SK-N-SH treated with all-trans-retinoic acid at 6 μM for 48 hours (cell line): ENCODE measurements around the gene ULK4.
"Not testable (repeated sequence)": the region's sequence is repeated elsewhere in the genome, so short reads cannot be mapped to it uniquely, and the experiment has no call there.

Source experiments
- ATAC-seq: fragments of 200-7000 bp; cut with Tn5 transposase; 3 replicates; pipeline ENCODE4 v1.9.1; 2020; ENCODE audit warnings: mild to moderate bottlenecking, moderate library complexity
- ARNTL ChIP-seq: fragments of 450-650 bp; formaldehyde crosslinking; IDR thresholded peaks from 2 replicates; pipeline ENCODE4 v1.5.0; 2020; ENCODE audit warnings: low read depth, mild to moderate bottlenecking, moderate library complexity, borderline replicate concordance
- BACH2 ChIP-seq: fragments of 250-450 bp; sonication (Bioruptor Pico); IDR thresholded peaks from 2 replicates; pipeline ENCODE4 v1.9.0; 2021; ENCODE audit warnings: mild to moderate bottlenecking, borderline replicate concordance
- CREB5 ChIP-seq: fragments of 250-450 bp; sonication (Bioruptor Pico); IDR thresholded peaks from 2 replicates; pipeline ENCODE4 v1.5.1; 2020; ENCODE audit warnings: low read depth, mild to moderate bottlenecking, moderate library complexity
- CSDC2 ChIP-seq: fragments of 250-450 bp; sonication (Bioruptor Pico); IDR thresholded peaks from 2 replicates; pipeline ENCODE4 v1.5.0; 2020; ENCODE audit warnings: mild to moderate bottlenecking, moderate library complexity
- ESRRG ChIP-seq: fragments of 250-450 bp; sonication (Bioruptor Pico); IDR thresholded peaks from 2 replicates; pipeline ENCODE4 v1.6.1; 2021; ENCODE audit warnings: mild to moderate bottlenecking
- GLIS3 ChIP-seq: fragments of 250-450 bp; sonication (Bioruptor Pico); IDR thresholded peaks from 2 replicates; pipeline ENCODE4 v1.5.0; 2020; ENCODE audit warnings: mild to moderate bottlenecking, moderate library complexity
- ISL1 ChIP-seq: fragments of 250-450 bp; sonication (Bioruptor Pico); IDR thresholded peaks from 2 replicates; pipeline ENCODE4 v2.1.2; 2022; ENCODE audit warnings: mild to moderate bottlenecking, moderate library complexity
- OSR1 ChIP-seq: fragments of 250-450 bp; sonication (Bioruptor Pico); IDR thresholded peaks from 2 replicates; pipeline ENCODE4 v1.8.0; 2022; ENCODE audit warnings: moderate library complexity, mild to moderate bottlenecking, inconsistent platforms
- PATZ1 ChIP-seq: fragments of 250-450 bp; sonication (Bioruptor Pico); IDR thresholded peaks from 2 replicates; pipeline ENCODE4 v1.8.0; 2020; ENCODE audit warnings: mild to moderate bottlenecking, moderate library complexity, borderline replicate concordance
- POU6F1 ChIP-seq: fragments of 250-450 bp; sonication (Bioruptor Pico); IDR thresholded peaks from 2 replicates; pipeline ENCODE4 v1.8.0; 2021; ENCODE audit warnings: low read depth, mild to moderate bottlenecking, moderate library complexity, borderline replicate concordance
- PPARA ChIP-seq: fragments of 250-450 bp; sonication (Bioruptor Pico); IDR thresholded peaks from 2 replicates; pipeline ENCODE4 v1.5.0; 2020; ENCODE audit warnings: mild to moderate bottlenecking, borderline replicate concordance
- RARB ChIP-seq: fragments of 250-450 bp; sonication (Bioruptor Pico); IDR thresholded peaks from 2 replicates; pipeline ENCODE4 v1.8.0; 2021; ENCODE audit warnings: mild to moderate bottlenecking, moderate library complexity
- SNAI2 ChIP-seq: fragments of 250-450 bp; sonication (Bioruptor Pico); IDR thresholded peaks from 2 replicates; pipeline ENCODE4 v1.5.0; 2020; ENCODE audit warnings: mild to moderate bottlenecking, moderate library complexity
- TCF4 ChIP-seq: fragments of 250-450 bp; sonication (Bioruptor Pico); IDR thresholded peaks from 2 replicates; pipeline ENCODE4 v1.8.0; 2021; ENCODE audit warnings: mild to moderate bottlenecking, moderate library complexity, borderline replicate concordance
- TOX ChIP-seq: fragments of 250-450 bp; sonication (Bioruptor Pico); IDR thresholded peaks from 2 replicates; pipeline ENCODE4 v1.8.0; 2021; ENCODE audit warnings: mild to moderate bottlenecking, moderate library complexity, borderline replicate concordance
- ZC3H10 ChIP-seq: fragments of 250-450 bp; sonication (Bioruptor Pico); IDR thresholded peaks from 2 replicates; pipeline ENCODE4 v1.5.1; 2021; ENCODE audit warnings: mild to moderate bottlenecking, moderate library complexity
- ZFP3 ChIP-seq: fragments of 250-450 bp; sonication (Bioruptor Pico); IDR thresholded peaks from 2 replicates; pipeline ENCODE4 v1.5.0; 2020; ENCODE audit warnings: mild to moderate bottlenecking, moderate library complexity
- ZNF565 ChIP-seq: fragments of 450-650 bp; formaldehyde crosslinking; conservative IDR thresholded peaks from 2 replicates; pipeline ENCODE4 v1.5.0; 2020; ENCODE audit warnings: low read depth, mild to moderate bottlenecking, moderate library complexity
- ZNF70 ChIP-seq: fragments of 450-650 bp; formaldehyde crosslinking; IDR thresholded peaks from 2 replicates; pipeline ENCODE4 v1.5.0; 2020; ENCODE audit warnings: mild to moderate bottlenecking, moderate library complexity
- ZNF8 ChIP-seq: fragments of 450-650 bp; formaldehyde crosslinking; IDR thresholded peaks from 2 replicates; pipeline ENCODE4 v1.5.0; 2020; ENCODE audit warnings: mild to moderate bottlenecking, moderate library complexity
- TF ChIP-seq, protein P1 (sequence below): fragments of 250-450 bp; sonication (Bioruptor Pico); IDR thresholded peaks from 2 replicates; pipeline ENCODE4 v1.5.0; 2020; ENCODE audit warnings: mild to moderate bottlenecking, moderate library complexity

Gene ULK4

DNA sequence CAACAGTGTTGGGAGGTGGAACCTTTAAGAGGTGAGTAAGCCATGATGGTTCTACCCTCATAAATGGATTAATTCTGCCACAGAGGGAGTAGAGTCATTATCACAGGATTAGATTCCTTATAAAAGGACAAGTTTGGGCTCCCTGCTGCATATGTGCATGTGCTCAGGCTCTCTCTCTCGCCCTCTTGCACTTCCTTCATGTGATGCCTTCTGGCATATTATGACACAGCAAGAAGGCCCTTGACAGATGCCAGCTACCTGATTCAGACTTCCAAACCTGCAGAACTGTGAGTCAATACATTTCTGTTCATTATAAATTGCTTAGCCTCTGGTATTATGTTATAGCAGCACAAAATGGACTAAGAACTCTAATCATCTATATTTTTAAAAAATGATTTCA is 557.3 kb downstream of the ULK4 start:
- ATAC-seq, result no peak
- TF ChIP-seq OSR1 (CRISPR knock-in tag) (no peak), PPARA (CRISPR knock-in tag) (no peak), ZNF565 (CRISPR knock-in tag) (no peak), TOX (CRISPR knock-in tag) (no peak), ESRRG (CRISPR knock-in tag) (no peak), SNAI2 (CRISPR knock-in tag) (no peak), PATZ1 (no peak), ISL1 (no peak), CREB5 (CRISPR knock-in tag) (no peak), ARNTL (CRISPR knock-in tag) (no peak), ZNF70 (CRISPR knock-in tag) (no peak)

DNA sequence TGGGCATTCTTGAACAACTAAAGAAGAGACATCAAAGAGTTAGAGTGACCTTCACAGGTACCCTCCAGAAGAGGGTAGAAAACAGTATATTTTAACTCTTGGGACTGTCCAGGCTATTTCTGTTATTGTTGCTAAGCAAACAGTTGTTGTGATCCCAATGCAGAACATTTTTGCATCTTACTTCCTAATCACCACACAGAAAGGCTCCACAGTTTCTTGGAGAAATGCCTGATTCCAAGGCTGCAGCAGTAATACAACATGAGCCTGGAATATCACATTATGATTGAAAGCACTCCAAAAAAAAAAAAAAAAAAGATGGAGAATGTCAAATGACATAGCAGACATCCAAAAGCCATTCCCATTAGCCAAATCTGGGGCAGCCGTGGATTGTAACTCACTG is 567.0 kb downstream of the ULK4 start:
- no peak for ATAC-seq
- TF ChIP-seq TOX (CRISPR knock-in tag) (no peak), CREB5 (CRISPR knock-in tag) (no peak)
- TF ChIP-seq, all 23 proteins: peak for 0

DNA sequence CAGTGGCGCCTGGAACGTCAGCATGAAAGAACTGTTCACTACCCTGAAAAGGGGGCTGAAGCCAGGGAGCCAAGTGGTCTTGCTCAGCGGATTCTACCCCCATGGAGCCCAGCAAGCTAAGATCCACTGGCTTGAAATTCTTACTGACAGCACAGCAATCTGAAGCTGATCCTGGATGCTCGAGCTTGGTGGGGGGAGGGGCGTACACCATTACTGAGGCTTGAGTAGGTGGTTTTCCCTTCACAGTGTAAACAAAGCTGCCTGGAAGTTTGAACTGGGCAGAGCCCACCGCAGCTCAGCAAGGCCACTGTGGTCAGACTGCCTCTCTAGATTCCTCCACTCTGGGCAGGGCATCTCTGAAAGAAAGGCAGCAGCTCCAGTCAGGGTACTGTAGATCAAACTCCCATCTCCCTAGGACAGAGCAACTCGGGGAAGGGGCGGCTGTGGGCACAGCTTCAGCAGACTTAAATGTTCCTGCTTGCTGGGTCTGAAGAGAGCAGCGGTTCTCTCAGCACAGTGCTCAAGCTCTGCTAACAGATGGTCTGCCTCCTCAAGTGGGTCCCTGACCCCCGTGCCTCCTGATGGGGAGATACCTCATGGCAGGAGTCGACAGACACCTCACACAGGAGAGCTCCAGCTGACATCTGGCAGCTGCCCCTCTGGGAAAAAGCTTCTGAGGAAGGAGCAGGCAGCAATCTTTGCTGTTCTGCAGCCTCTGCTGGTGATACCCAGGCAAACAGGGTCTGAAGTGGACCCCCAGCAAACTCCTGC is 591.0 kb downstream of the ULK4 start:
- not testable (repeated sequence) for ATAC-seq

GRCh38 chr3:41370307-41370706 is 591.6 kb downstream of the ULK4 start:
- no peak for TF ChIP-seq PPARA (CRISPR knock-in tag)
- no peak for TF ChIP-seq ZNF565 (CRISPR knock-in tag)
- no peak for TF ChIP-seq OSR1 (CRISPR knock-in tag)
- no peak for ATAC-seq

DNA sequence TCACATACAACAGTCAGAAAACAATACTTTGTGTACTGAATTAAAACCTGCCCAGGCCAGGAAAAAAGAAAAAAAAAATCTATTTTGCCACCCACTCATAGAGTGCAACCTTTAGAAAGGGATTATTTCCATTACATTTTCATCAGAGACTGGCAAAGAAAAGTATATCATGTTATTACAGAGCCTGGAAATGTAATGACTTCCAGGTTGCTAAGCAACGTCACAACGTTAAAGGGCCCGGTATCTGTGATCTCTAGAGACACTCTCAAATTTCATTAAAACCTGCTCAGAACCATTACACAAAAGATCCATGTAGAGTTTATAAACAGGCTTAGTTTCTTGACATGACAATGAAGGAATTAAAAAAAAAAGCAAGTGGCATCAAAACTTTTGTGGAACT is 592.1 kb downstream of the ULK4 start:
- TF ChIP-seq TOX (CRISPR knock-in tag) (no peak), ZNF70 (CRISPR knock-in tag) (no peak), POU6F1 (CRISPR knock-in tag) (no peak), ZC3H10 (CRISPR knock-in tag) (no peak), ISL1 (peak; percentile 37), ZNF565 (CRISPR knock-in tag) (no peak), BACH2 (no peak), RARB (CRISPR knock-in tag) (no peak)
- peak; percentile 61 for ATAC-seq

GRCh38 chr3:41365973-41366372 is 595.9 kb downstream of the ULK4 start:
- TF ChIP-seq ZFP3 (no peak), TCF4 (CRISPR knock-in tag) (no peak), SNAI2 (CRISPR knock-in tag) (no peak), ZNF565 (CRISPR knock-in tag) (no peak), ZNF8 (CRISPR knock-in tag) (no peak), GLIS3 (CRISPR knock-in tag) (no peak), BACH2 (no peak), ARNTL (CRISPR knock-in tag) (no peak), CSDC2 (CRISPR knock-in tag) (no peak), CREB5 (CRISPR knock-in tag) (no peak)
- TF ChIP-seq, protein P1, sequence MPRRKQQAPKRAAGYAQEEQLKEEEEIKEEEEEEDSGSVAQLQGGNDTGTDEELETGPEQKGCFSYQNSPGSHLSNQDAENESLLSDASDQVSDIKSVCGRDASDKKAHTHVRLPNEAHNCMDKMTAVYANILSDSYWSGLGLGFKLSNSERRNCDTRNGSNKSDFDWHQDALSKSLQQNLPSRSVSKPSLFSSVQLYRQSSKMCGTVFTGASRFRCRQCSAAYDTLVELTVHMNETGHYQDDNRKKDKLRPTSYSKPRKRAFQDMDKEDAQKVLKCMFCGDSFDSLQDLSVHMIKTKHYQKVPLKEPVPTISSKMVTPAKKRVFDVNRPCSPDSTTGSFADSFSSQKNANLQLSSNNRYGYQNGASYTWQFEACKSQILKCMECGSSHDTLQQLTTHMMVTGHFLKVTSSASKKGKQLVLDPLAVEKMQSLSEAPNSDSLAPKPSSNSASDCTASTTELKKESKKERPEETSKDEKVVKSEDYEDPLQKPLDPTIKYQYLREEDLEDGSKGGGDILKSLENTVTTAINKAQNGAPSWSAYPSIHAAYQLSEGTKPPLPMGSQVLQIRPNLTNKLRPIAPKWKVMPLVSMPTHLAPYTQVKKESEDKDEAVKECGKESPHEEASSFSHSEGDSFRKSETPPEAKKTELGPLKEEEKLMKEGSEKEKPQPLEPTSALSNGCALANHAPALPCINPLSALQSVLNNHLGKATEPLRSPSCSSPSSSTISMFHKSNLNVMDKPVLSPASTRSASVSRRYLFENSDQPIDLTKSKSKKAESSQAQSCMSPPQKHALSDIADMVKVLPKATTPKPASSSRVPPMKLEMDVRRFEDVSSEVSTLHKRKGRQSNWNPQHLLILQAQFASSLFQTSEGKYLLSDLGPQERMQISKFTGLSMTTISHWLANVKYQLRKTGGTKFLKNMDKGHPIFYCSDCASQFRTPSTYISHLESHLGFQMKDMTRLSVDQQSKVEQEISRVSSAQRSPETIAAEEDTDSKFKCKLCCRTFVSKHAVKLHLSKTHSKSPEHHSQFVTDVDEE (CRISPR knock-in tag), result no peak
- ATAC-seq, result no peak
